GM12878 (cell line): Measurements from ENCODE around the gene FXYD1.

Source experiments
- BCLAF1 ChIP-seq: fragments of 450-650 bp; IDR thresholded peaks from 2 replicates; pipeline ENCODE4 v1.6.1; 2017; ENCODE audit warnings: antibody characterized with exemption, mild to moderate bottlenecking, moderate library complexity
- CTCF ChIP-seq, 3 experiments: IDR thresholded peaks in 2 of 3; conservative IDR thresholded peaks in 1 of 3; 2 replicates each; pipeline ENCODE4 v1.5.1; 2011; ENCODE audit warnings: low read depth in 3 of 3, low read length in 3 of 3, mild to moderate bottlenecking in 3 of 3, control low read depth in 2 of 3, moderate library complexity in 2 of 3, inconsistent platforms in 1 of 3, mixed read lengths in 1 of 3; ENCODE audit not compliant: control insufficient read depth in 2 of 3, insufficient read depth in 1 of 3; ENCODE audit errors: extremely low read depth in 1 of 3
- HCFC1 ChIP-seq: fragments of 150-350 bp; IDR thresholded peaks from 2 replicates; pipeline ENCODE4 v1.6.1; 2014; ENCODE audit warnings: low read length
- POLR2A ChIP-seq: IDR thresholded peaks from 2 replicates; pipeline ENCODE4 v1.6.1; 2011; ENCODE audit warnings: low read depth, mild to moderate bottlenecking, low read length
- RCOR1 ChIP-seq: conservative IDR thresholded peaks from 2 replicates; pipeline ENCODE4 v1.6.1; 2012; ENCODE audit warnings: low read depth, low read length, improper control_type of control experiment
- REST ChIP-seq: IDR thresholded peaks from 2 replicates; pipeline ENCODE4 v1.6.1; 2012; ENCODE audit warnings: mild to moderate bottlenecking, low read depth, low read length
- STAT1 ChIP-seq: fragments of 450-650 bp; conservative IDR thresholded peaks from 2 replicates; pipeline ENCODE4 v1.6.1; 2014; ENCODE audit warnings: antibody characterized with exemption, mild to moderate bottlenecking
- USF2 ChIP-seq: IDR thresholded peaks from 2 replicates; pipeline ENCODE4 v1.6.1; 2011; ENCODE audit warnings: low read depth, low read length, improper control_type of control experiment, borderline replicate concordance

GRCh38 chr19:35171730-35172129 lies 33.1 kb downstream of the FXYD1 start:
- no peak for TF ChIP-seq RCOR1
- TF ChIP-seq USF2, result no peak
- TF ChIP-seq HCFC1, result no peak
- no peak for TF ChIP-seq REST
- no peak for TF ChIP-seq CTCF (IDR thresholded peaks at IDR 0.05 in 2 of 3, conservative IDR thresholded peaks at IDR 0.05 in 1 of 3; ENCODE audit: control insufficient read depth in 2 of 3, extremely low read depth in 1 of 3, insufficient read depth in 1 of 3, low read depth in 3 of 3, low read length in 3 of 3)
- no peak for TF ChIP-seq BCLAF1
- TF ChIP-seq STAT1, result no peak
- no peak for TF ChIP-seq POLR2A
